Peyer's patch (tissue), 4 donors: Measurements from ENCODE around the gene GLTP.

ENCODE experiments used
- CTCF ChIP-seq, 6 experiments: fragments of 450-650 bp in 4 of 6; fragments of 200-600 bp in 2 of 6; sonication (generic) in 1 of 6; IDR thresholded peaks; one replicate each; pipeline ENCODE4 v1.5.1; 2017 to 2019; ENCODE audit warnings: antibody characterized with exemption in 6 of 6, mild to moderate bottlenecking in 3 of 6, moderate library complexity in 1 of 6
- POLR2A ChIP-seq, 2 donors: fragments of 450-650 bp; IDR thresholded peaks; one replicate each; pipeline ENCODE4 v1.5.1; 2017; ENCODE audit warnings: antibody characterized with exemption in 2 of 2, mild to moderate bottlenecking in 2 of 2, moderate library complexity in 2 of 2

GRCh38 chr12:109832541-109833306 is 47.6 kb downstream of the GLTP start:
- TF ChIP-seq CTCF (IDR thresholded peaks at IDR 0.05) (no peak), POLR2A (IDR thresholded peaks at IDR 0.05) (no peak)
